ENCODE results near the gene LRRC4B. TPM values are rescaled to one million over a fixed set of nuclear protein-coding genes. Genes with fewer than 3 reads are reported as not detected.

Gene LRRC4B
- total RNA-seq, 2 donors from 2014 or later = 2.3 to 7.0 TPM

DNA sequence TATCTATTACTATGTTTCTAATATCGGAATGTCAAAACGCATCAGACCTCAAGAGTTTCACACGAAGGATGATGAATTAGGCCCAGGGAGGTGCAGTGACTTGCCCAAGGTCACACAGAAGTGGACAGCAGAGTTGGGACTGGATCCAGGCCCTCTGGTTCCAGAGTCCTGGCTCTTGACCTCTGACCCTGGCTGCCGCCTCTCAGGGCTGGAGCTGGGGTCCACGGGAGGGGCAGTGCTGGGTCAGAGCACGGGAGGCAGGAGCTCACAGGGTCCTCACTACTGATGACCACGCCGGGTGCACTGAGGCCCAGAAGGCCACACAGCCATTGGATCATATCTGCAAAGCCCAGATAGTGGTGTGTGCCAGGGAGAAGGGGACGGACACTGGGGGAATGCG, 45.4 kb downstream of the LRRC4B start:
- no peak overlapping the region for H3K27ac Mint-ChIP-seq
- Histone ChIP-seq H3K36me3 (ENCODE audit: control insufficient read depth, insufficient read depth, low read length) (no peaks in the 10 kb centered on the region), H3K27me3 (ENCODE audit: control insufficient read depth, insufficient read depth, low read length, poor library complexity, severe bottlenecking) (no peaks in the 10 kb centered on the region), H3K4me1 (ENCODE audit: control insufficient read depth, insufficient read depth, low read length) (no peaks in the 10 kb centered on the region), H3K9me3 (ENCODE audit: control insufficient read depth, low read length) (no peaks in the 10 kb centered on the region), H3K9ac (ENCODE audit: extremely low read depth, low read length, poor library complexity, severe bottlenecking) (no peak overlapping the region), H3K4me3 (ENCODE audit: low read length) (no peak overlapping the region), H3K27ac (ENCODE audit: low read depth, low read length) (no peak overlapping the region)
- no peak overlapping the region for H3K4me3 Mint-ChIP-seq
- H3K4me1 Mint-ChIP-seq = no peaks in the 10 kb centered on the region
- TF ChIP-seq, protein P1, sequence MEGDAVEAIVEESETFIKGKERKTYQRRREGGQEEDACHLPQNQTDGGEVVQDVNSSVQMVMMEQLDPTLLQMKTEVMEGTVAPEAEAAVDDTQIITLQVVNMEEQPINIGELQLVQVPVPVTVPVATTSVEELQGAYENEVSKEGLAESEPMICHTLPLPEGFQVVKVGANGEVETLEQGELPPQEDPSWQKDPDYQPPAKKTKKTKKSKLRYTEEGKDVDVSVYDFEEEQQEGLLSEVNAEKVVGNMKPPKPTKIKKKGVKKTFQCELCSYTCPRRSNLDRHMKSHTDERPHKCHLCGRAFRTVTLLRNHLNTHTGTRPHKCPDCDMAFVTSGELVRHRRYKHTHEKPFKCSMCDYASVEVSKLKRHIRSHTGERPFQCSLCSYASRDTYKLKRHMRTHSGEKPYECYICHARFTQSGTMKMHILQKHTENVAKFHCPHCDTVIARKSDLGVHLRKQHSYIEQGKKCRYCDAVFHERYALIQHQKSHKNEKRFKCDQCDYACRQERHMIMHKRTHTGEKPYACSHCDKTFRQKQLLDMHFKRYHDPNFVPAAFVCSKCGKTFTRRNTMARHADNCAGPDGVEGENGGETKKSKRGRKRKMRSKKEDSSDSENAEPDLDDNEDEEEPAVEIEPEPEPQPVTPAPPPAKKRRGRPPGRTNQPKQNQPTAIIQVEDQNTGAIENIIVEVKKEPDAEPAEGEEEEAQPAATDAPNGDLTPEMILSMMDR (conservative IDR thresholded peaks at IDR 0.05) = no peak
- DNase-seq = no peak
- H3K9me3 Mint-ChIP-seq = peaks cover 5% of the 10 kb centered on the region
- WGBS, 2 experiments (ENCODE audit: insufficient coverage in 1 of 2, insufficient read length in 1 of 2) = 89 to 98% methylated on average over 10 of the region's 10 CpGs
- H3K27me3 Mint-ChIP-seq (ENCODE audit: insufficient read depth) = peaks cover 23% of the 10 kb centered on the region
- H3K36me3 Mint-ChIP-seq (ENCODE audit: low read depth) = no peaks in the 10 kb centered on the region

DNA sequence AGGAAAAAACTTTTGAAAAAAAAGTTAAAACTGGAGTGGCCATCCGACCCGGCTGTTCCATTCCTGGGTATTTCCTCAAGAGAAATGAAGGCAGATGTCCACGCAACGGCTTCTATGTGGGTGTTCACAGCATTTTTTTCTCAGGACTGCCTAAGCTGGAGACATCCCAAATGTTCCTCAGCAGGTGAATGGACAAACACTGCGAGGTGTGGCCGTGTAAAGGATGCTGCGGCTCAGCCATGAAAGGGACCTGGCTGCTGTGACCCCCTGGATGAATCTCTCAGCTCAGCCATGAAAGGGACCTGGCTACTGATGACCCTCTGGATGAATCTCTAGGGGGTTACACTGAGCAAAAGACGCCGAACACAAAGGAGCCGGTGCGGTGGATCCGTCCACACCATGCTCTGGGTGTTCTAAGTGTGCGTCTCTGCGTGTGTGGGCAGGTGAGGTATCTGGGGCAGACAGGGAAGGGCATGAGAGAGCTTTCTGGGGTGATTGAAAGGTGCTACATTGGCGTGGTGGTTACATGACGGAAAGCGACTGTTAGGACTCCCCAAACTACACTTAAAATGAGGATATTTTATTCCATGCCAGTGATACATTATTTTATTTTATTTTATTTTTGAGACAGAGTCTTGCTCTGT, 47.3 kb downstream of the LRRC4B start:
- 91 to 95% methylated on average over 11 to 14 of the region's 17 CpGs for WGBS, 2 experiments (ENCODE audit: insufficient coverage in 1 of 2, insufficient read length in 1 of 2)
- H3K27me3 Mint-ChIP-seq (ENCODE audit: insufficient read depth) = peaks cover 23% of the 10 kb centered on the region
- TF ChIP-seq, protein P1 (conservative IDR thresholded peaks at IDR 0.05) = no peak

DNA sequence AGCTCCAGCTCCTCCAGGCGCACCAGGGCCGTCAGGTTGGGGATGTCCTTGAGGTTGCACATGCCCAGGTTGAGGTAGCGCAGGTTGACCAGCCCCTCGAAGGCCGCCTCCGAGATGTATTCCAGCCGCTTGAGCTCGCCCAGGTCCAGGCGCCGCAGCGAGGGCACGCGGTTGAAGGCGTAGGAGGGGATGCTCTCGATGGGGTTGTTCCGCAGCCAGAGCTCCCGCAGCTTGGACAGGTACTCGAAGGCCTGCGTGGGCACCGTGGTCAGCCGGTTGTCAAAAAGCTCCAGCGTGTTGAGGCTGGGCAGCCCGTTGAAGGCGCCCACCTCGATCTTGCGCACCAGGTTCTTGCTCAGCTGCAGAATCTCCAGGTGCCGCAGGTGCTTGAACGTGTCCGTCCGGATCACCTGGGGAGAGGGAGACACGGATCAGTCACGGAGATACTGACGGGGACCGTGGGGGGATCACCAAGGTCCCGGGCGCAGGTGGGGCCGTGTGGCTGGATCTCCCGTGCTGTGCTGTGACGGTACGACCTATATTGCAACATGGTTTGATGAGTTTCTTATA, 49.1 kb downstream of the LRRC4B start:
- 93 to 96% methylated on average over 33 to 40 of the region's 40 CpGs for whole genome bisulfite sequencing, 2 experiments (ENCODE audit: insufficient coverage in 1 of 2, insufficient read length in 1 of 2)
- Histone ChIP-seq H3K9me3 (ENCODE audit: control insufficient read depth, low read length) (no peaks in the 10 kb centered on the region), H3K4me1 (ENCODE audit: control insufficient read depth, insufficient read depth, low read length) (no peaks in the 10 kb centered on the region), H3K27me3 (ENCODE audit: control insufficient read depth, insufficient read depth, low read length, poor library complexity, severe bottlenecking) (no peaks in the 10 kb centered on the region), H3K36me3 (ENCODE audit: control insufficient read depth, insufficient read depth, low read length) (no peaks in the 10 kb centered on the region), H3K4me3 (ENCODE audit: low read length) (no peak overlapping the region), H3K27ac (ENCODE audit: low read depth, low read length) (no peak overlapping the region), H3K9ac (ENCODE audit: extremely low read depth, low read length, poor library complexity, severe bottlenecking) (no peak overlapping the region)
- no peaks in the 10 kb centered on the region for H3K36me3 Mint-ChIP-seq (ENCODE audit: low read depth)
- H3K27me3 Mint-ChIP-seq (ENCODE audit: insufficient read depth) = peaks cover 33% of the 10 kb centered on the region
- H3K4me1 Mint-ChIP-seq = no peaks in the 10 kb centered on the region
- no peak overlapping the region for H3K4me3 Mint-ChIP-seq
- no peak overlapping the region for H3K27ac Mint-ChIP-seq
- TF ChIP-seq, protein P1 (conservative IDR thresholded peaks at IDR 0.05) = no peak
- DNase-seq = no peak
- H3K9me3 Mint-ChIP-seq = peaks cover 5% of the 10 kb centered on the region

More for the DNA sequence above, 47.3 kb downstream of the LRRC4B start:
- H3K4me1 ChIP-seq (ENCODE audit: control insufficient read depth, insufficient read depth, low read length) = no peaks in the 10 kb centered on the region
- Mint-ChIP-seq H3K9me3 (peaks cover 5% of the 10 kb centered on the region), H3K4me3 (no peak overlapping the region), H3K27ac (no peak overlapping the region), H3K36me3 (ENCODE audit: low read depth) (no peaks in the 10 kb centered on the region), H3K4me1 (no peaks in the 10 kb centered on the region)
- H3K9me3 ChIP-seq (ENCODE audit: control insufficient read depth, low read length) = no peaks in the 10 kb centered on the region
- H3K9ac ChIP-seq (ENCODE audit: extremely low read depth, low read length, poor library complexity, severe bottlenecking) = no peak overlapping the region
- H3K4me3 ChIP-seq (ENCODE audit: low read length) = no peak overlapping the region
- H3K27ac ChIP-seq (ENCODE audit: low read depth, low read length) = no peak overlapping the region
- no peak for DNase-seq
- H3K36me3 ChIP-seq (ENCODE audit: control insufficient read depth, insufficient read depth, low read length) = no peaks in the 10 kb centered on the region
- H3K27me3 ChIP-seq (ENCODE audit: control insufficient read depth, insufficient read depth, low read length, poor library complexity, severe bottlenecking) = no peaks in the 10 kb centered on the region

Data from endodermal cell (in vitro differentiated cells).